NT2/D1 (cell line): ENCODE measurements around the gene DLG2.

ENCODE experiments used
- DNase-seq: peaks from one replicate; pipeline ENCODE4 v3.0.0-alpha.2; 2011; ENCODE audit warnings: low read depth, low spot score
- H3K27me3 ChIP-seq: 2 replicates; pipeline ENCODE4 v1.6.0; 2011; ENCODE audit warnings: mild to moderate bottlenecking; ENCODE audit not compliant: insufficient read length, insufficient read depth
- H3K36me3 ChIP-seq: 2 replicates; pipeline ENCODE4 v1.6.1; 2011; ENCODE audit warnings: mild to moderate bottlenecking, low read length, mixed read lengths; ENCODE audit not compliant: insufficient read depth, insufficient read length
- H3K4me1 ChIP-seq: 2 replicates; pipeline ENCODE4 v1.5.1; 2011; ENCODE audit not compliant: insufficient read depth, insufficient read length
- H3K4me3 ChIP-seq: 2 replicates; pipeline ENCODE4 v1.5.1; 2011; ENCODE audit warnings: low read depth; ENCODE audit not compliant: insufficient read length
- H3K9ac ChIP-seq: 2 replicates; pipeline ENCODE4 v1.6.0; 2011; ENCODE audit warnings: low read depth; ENCODE audit not compliant: insufficient read length
- H3K9me3 ChIP-seq: 2 replicates; pipeline ENCODE4 v1.5.1; 2011; ENCODE audit warnings: mild to moderate bottlenecking, low read length; ENCODE audit not compliant: insufficient read depth
- SUZ12 ChIP-seq: IDR thresholded peaks from 2 replicates; pipeline ENCODE4 v1.6.1; 2011; ENCODE audit not compliant: insufficient read length, insufficient read depth; ENCODE audit errors: extremely low read depth
- YY1 ChIP-seq: IDR thresholded peaks from 2 replicates; pipeline ENCODE4 v1.6.1; 2011; ENCODE audit not compliant: insufficient read length, insufficient read depth
- ZNF274 ChIP-seq: IDR thresholded peaks from 2 replicates; pipeline ENCODE4 v1.6.1; 2011; ENCODE audit warnings: mild to moderate bottlenecking, low read depth, low read length

Gene DLG2

GRCh38 chr11:84685149-84685548, 942.0 kb downstream of the DLG2 start:
- no peaks in the 10 kb centered on the region for H3K4me1 ChIP-seq
- DNase-seq = no peak
- H3K9ac ChIP-seq = no peak overlapping the region
- no peaks in the 10 kb centered on the region for H3K27me3 ChIP-seq
- no peaks in the 10 kb centered on the region for H3K9me3 ChIP-seq
- no peak overlapping the region for H3K4me3 ChIP-seq
- TF ChIP-seq YY1 = no peak
- no peak for TF ChIP-seq ZNF274
- no peaks in the 10 kb centered on the region for H3K36me3 ChIP-seq

DNA sequence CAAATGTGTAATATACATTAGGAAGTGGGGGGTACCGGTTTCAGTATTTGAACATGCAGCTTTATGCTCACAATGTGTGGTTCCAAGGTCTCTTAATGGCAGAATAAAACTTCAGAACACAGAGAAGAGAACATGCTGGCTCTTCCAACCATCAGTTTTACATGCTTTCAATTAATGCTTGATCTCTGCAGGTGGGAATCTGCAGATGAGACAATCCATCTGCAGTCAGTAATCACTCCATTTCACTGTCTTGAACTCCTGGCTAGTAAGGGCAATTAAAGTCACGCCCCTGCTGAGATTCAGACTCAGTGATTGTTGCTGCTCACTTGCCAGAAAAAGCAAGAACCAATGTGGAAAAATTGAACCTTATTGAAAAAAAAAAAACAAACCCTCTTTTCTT, 945.7 kb downstream of the DLG2 start:
- H3K4me3 ChIP-seq = no peak overlapping the region
- H3K36me3 ChIP-seq = no peaks in the 10 kb centered on the region
- no peaks in the 10 kb centered on the region for H3K27me3 ChIP-seq
- TF ChIP-seq SUZ12 (no peak), ZNF274 (no peak), YY1 (no peak)
- no peaks in the 10 kb centered on the region for H3K4me1 ChIP-seq
- H3K9ac ChIP-seq = no peak overlapping the region
- DNase-seq = no peak
- H3K9me3 ChIP-seq = no peaks in the 10 kb centered on the region

- Histone ChIP-seq H3K27me3 (no peaks in the 10 kb centered on the region), H3K4me1 (no peaks in the 10 kb centered on the region), H3K9me3 (no peaks in the 10 kb centered on the region), H3K36me3 (no peaks in the 10 kb centered on the region), H3K4me3 (no peak overlapping the region), H3K9ac (no peak overlapping the region)
- no peak for DNase-seq
- TF ChIP-seq SUZ12 (no peak), ZNF274 (no peak), YY1 (no peak)
Observed at GRCh38 chr11:84675396-84676025, 951.6 kb downstream of the DLG2 start.

DNA sequence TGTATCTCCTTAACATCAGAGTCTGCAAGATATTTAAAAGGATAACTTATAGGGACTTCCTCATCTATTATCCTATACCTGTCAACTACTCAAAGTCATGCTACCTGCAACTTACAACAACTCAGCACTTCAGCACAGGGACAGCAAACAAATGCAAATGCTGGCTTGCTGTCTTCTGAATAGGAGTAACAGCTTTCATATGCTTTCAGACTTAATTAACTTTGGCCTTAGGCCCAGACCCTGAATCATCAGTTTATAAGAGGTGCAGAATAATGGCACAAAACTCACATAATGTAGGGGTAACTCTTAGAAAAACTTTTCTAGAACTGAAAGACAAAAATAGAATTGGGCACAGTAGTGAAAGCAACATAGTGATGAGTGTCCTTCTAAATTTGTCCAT, 953.4 kb downstream of the DLG2 start:
- Histone ChIP-seq H3K4me1 (no peaks in the 10 kb centered on the region), H3K9me3 (no peaks in the 10 kb centered on the region), H3K27me3 (no peaks in the 10 kb centered on the region), H3K4me3 (no peak overlapping the region), H3K9ac (no peak overlapping the region), H3K36me3 (no peaks in the 10 kb centered on the region)
- peak; percentile 40 for DNase-seq
- no peak for TF ChIP-seq ZNF274
- TF ChIP-seq YY1 = no peak
- no peak for TF ChIP-seq SUZ12

GRCh38 chr11:84671325-84671999, 955.7 kb downstream of the DLG2 start:
- H3K4me3 ChIP-seq = no peak overlapping the region
- TF ChIP-seq YY1 = no peak
- no peak for TF ChIP-seq SUZ12

DNA sequence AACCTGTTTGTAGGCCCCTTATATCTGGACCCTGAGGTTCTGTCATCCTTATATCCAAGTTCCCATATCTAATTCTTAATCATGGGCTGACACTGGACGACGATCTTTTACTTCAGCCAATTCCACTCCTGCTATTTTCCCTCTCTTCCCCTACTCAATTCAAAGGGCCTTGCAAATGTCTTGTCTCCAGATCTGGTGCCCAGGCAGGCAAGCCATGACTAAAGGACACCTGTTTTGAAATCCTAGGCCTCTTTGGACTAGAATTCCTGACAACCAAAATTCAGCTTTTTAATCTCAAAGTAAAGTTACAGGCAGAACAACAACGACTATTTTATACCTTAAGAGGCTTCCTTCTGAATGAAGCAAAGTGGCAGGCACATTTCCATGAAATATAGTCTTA, 963.4 kb downstream of the DLG2 start:
- H3K4me3 ChIP-seq = no peak overlapping the region
- H3K36me3 ChIP-seq = no peaks in the 10 kb centered on the region
- no peak for DNase-seq
- H3K27me3 ChIP-seq = no peaks in the 10 kb centered on the region
- TF ChIP-seq YY1 (no peak), SUZ12 (no peak), ZNF274 (no peak)
- H3K4me1 ChIP-seq = no peaks in the 10 kb centered on the region
- no peak overlapping the region for H3K9ac ChIP-seq
- no peaks in the 10 kb centered on the region for H3K9me3 ChIP-seq

More at GRCh38 chr11:84671325-84671999, 955.7 kb downstream of the DLG2 start:
- no peaks in the 10 kb centered on the region for H3K36me3 ChIP-seq
- no peaks in the 10 kb centered on the region for H3K4me1 ChIP-seq
- no peaks in the 10 kb centered on the region for H3K27me3 ChIP-seq
- no peak for DNase-seq
- H3K9me3 ChIP-seq = no peaks in the 10 kb centered on the region
- no peak overlapping the region for H3K9ac ChIP-seq

- H3K9ac ChIP-seq = no peak overlapping the region
Observed at GRCh38 chr11:84660257-84660977, 966.7 kb downstream of the DLG2 start.

More at GRCh38 chr11:84660257-84660977, 966.7 kb downstream of the DLG2 start:
- Histone ChIP-seq H3K9me3 (no peaks in the 10 kb centered on the region), H3K4me1 (no peaks in the 10 kb centered on the region), H3K27me3 (no peaks in the 10 kb centered on the region), H3K4me3 (no peak overlapping the region), H3K36me3 (no peaks in the 10 kb centered on the region)
- no peak for TF ChIP-seq YY1
- TF ChIP-seq SUZ12 = no peak
- no peak for TF ChIP-seq ZNF274
- no peak for DNase-seq
